GM19468 (cell line): ENCODE results near the gene CTPS1.

ENCODE experiments used
- ATAC-seq: cut with Tn5 transposase; IDR thresholded peaks from one replicate; pipeline ENCODE4 v1.9.1; 2021; ENCODE audit warnings: mild to moderate bottlenecking, moderate library complexity, moderate number of reproducible peaks; ENCODE audit not compliant: unreplicated experiment; ENCODE audit errors: extremely low read depth

CTPS1 gene

GRCh38 chr1:40979241-40980067, at the start of gene CTPS1:
Gene CTPS1 (plus strand): TSS chr1:40979696. CDS start chr1:40983291, 3,595 bp downstream.
- peak; percentile 90 for ATAC-seq

GRCh38 chr1:40930174-40930964, 49.1 kb upstream of the CTPS1 start:
- ATAC-seq: no peak

- no peak for ATAC-seq
Observed at GRCh38 chr1:40931601-40932000, 47.9 kb upstream of the CTPS1 start.

- no peak for ATAC-seq
Observed at GRCh38 chr1:40932006-40932405, 47.5 kb upstream of the CTPS1 start.

- no peak for ATAC-seq
Observed at GRCh38 chr1:40936931-40937339, 42.6 kb upstream of the CTPS1 start.

GRCh38 chr1:40938393-40938792, 41.1 kb upstream of the CTPS1 start:
- ATAC-seq: no peak

- ATAC-seq: no peak
Observed at GRCh38 chr1:40939320-40940059, 40.0 kb upstream of the CTPS1 start.

GRCh38 chr1:40944326-40944725, 35.2 kb upstream of the CTPS1 start:
- ATAC-seq: no peak

- ATAC-seq: no peak
Observed at GRCh38 chr1:40944841-40945430, 34.6 kb upstream of the CTPS1 start.

- ATAC-seq: no peak
Observed at GRCh38 chr1:40945491-40945973, 34.0 kb upstream of the CTPS1 start.

GRCh38 chr1:40948741-40949443, 30.6 kb upstream of the CTPS1 start:
- ATAC-seq: no peak

- ATAC-seq: no peak
Observed at GRCh38 chr1:40949563-40949962, 29.9 kb upstream of the CTPS1 start.

- ATAC-seq: no peak
Observed at GRCh38 chr1:40951943-40952743, 27.4 kb upstream of the CTPS1 start.

- ATAC-seq: no peak
Observed at GRCh38 chr1:40952744-40953315, 26.7 kb upstream of the CTPS1 start.

- ATAC-seq: no peak
Observed at GRCh38 chr1:40954626-40955025, 24.9 kb upstream of the CTPS1 start.

GRCh38 chr1:40955266-40955665, 24.2 kb upstream of the CTPS1 start:
- no peak for ATAC-seq

GRCh38 chr1:40956407-40956806, 23.1 kb upstream of the CTPS1 start:
- no peak for ATAC-seq

- ATAC-seq: no peak
Observed at GRCh38 chr1:40958210-40958609, 21.3 kb upstream of the CTPS1 start.
